HuH-7 (cell line): Measurements from ENCODE around the gene KLHL22.
A peak's percentile ranks its signal among the peaks of the same experiment; 100 is the strongest.
"Not testable (repeated sequence)": the region's sequence is repeated elsewhere in the genome, so short reads cannot be mapped to it uniquely, and the experiment has no call there.

Source experiments
- DNase-seq: peaks from one replicate; pipeline ENCODE4 v3.0.0; 2011; ENCODE audit warnings: low spot score

The KLHL22 gene

DNA sequence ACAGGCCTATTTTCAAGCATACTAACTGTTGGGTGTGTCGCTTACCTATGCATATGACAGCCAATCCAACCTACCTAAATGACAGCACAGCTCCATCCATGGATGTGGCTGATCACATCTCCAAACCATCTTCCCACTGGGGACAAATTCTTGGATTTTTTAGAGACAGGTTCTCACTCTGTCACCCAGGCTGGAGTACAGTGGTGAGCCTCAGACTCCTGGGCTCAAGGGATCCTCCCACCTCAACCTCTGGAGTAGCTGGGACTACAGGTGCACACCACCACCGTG, 76.0 kb downstream of the KLHL22 start:
- DNase-seq: no peak

DNA sequence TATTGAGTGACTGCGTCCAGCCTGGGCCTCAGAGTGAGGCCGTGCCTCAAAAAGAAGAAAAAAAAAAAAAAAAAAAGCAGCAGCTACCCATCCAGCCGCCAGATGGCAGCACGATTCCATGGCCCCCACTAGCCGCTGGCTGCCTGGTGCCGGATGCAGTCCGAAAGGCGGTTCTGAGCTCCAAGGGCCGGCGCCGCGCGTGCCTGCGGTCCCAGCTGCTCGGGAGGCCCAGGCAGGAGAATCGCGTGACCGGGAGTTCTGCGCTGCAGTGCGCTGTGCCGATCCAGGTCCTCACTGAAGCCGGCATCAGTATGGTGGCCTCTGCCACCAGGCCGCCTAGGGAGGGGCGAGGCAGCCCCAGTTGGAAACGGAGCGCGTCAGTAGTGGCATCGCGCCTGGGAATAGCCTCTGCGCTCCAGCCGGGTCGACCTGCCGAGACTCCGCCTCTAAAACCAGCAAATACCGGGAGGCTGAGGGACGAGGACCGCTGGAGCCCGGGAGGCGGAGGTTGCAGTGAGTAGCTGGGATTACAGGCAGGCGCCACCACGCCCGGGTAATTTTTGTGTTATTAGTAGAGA, 77.3 kb downstream of the KLHL22 start:
- peak; percentile 89 for DNase-seq

DNA sequence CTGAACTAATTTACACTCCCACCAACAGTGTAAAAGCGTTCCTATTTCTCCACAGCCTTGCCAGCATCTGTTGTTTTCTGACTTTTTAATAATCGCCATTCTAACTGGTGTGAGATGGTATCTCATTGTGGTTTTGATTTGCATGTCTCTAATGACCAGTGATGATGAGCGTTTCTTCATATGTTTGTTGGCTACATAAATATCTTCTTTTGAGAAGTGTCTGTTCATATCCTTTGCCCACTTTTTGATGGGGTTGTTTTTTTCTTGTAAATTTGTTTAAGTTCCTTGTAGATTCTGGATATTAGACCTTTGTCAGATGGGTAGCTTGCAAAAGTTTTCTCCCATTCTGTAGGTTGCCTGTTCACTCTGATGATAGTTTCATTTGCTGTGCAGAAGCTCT, 79.9 kb downstream of the KLHL22 start:
- not testable (repeated sequence) for DNase-seq

DNA sequence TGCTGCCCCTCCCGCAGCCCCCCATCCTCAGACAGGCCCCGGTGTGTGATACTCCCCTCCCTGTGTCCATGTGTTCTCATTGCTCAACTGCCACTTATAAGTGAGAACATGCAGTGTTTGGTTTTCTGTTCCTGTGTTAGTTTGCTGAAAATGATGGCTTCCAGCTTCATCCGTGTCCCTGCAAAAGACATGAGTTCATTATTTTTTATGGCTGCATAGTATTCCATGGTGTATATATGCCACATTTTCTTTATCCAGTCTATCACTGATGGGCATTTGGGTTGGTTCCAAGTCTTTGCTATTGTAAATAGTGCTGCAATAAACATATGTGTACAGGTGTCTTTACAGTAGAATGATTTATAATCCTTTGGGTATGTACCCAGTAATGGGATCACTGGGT, 80.4 kb downstream of the KLHL22 start:
- DNase-seq: not testable (repeated sequence)

DNA sequence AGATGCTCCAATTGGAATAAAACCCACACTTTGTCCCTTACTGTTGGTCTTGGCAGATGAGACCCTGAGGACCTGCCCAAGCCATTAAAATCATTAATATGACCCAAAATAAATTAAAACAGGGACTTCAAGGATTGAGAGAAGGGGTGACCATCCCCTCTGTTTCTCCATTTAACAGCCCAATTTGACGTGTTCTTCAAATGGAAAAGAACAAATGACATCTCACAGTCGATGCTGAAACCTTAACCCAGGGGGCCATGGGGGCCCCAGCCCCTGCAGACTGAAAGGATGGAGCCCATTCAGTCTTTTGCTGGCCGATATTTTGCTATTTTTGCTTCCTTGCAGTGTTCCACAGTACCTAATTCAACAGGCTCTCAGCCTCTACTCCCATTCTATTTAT, 81.1 kb downstream of the KLHL22 start:
- DNase-seq: no peak

DNA sequence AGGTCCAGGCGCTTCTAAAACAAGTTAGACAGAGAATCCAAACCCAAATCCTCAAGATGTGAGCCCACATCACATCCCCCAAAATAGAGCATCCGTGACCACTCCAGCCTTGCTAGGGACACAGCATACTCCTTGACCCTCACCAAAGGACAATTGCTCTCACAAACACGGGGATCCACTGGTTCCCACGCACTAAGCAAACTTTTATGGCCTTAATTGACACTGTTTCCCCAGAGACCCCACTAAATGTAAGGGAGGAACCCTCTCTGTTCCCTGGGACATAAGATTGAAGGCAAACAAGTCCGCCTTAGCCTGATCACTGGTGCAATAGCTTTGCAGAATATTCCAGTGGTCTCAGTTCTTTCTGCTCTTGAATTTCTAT, 81.5 kb downstream of the KLHL22 start:
- DNase-seq: no peak

DNA sequence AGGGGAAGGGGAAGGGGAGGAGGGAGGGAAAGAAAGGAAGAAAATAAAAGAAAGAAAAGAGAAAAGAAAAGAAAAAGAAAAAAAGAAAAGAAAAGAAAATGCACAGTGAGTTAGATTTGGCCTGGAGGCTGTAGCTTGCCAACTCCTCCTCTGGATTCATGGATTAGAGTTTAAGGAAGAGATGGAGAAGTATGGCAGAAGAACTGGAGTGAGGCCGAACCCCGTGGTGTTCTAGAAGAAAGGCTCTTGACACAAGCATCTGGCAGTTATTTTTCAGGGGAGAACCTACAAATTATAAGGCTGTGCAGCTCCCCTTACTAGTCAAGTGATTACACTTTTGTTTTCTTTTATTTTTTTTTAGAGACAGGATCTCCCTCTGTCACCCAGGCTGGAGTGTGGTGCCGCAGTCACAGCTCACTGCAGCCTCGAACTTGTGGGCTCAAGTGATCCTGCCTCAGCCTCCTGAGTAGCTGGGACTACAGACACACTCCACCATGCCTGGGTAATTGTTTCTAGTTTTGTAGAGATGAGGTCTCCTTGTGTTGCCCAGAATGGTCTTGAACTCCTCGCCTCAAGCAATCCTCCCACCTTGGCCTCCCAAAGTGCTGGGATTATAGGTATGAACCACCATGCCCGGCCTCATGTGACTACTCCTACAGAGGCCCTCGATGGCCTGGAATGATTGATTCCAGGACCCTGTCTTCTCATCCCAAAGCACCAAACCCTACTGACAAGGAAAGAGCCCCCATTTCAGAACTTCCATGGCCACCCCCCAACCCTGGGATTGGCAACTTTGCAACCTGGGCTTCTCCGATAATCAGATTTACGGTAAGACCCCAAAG, 82.2 kb downstream of the KLHL22 start:
- no peak for DNase-seq

DNA sequence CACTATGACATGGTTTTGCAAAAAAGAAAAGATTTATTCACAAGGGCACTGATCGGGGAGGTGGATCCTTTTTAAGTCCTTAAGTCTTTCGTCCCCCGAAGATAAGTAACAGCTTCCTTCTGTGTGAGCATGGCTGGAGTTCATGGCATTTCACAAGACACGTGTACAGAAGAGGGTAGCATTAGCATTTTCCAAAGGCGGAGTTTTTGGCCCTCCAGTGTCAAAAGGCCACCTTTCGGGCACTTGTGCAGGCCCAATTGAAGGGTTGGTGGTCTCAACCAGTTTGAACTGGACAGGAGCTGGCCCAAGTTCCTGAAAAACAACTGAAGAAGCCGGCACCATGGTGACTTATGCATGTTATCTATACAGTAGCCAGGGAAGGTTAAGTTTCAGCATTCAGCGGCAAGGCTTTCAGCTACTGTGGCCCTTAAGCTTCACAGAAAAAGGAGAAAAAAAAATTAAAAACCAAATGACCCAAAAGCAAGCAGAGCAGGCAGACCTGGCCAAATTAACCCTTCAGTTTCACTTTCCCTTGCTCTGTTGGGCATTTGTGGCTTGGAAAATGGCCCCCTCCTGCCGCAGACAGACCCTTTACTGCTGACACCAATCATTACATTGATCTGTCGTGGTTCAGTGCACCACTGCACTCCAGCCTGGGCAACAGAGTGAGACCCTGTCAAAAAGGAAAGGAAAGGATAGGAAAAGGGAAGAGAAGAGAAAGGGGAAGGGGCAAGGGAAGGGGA, 83.0 kb downstream of the KLHL22 start:
- no peak for DNase-seq

DNA sequence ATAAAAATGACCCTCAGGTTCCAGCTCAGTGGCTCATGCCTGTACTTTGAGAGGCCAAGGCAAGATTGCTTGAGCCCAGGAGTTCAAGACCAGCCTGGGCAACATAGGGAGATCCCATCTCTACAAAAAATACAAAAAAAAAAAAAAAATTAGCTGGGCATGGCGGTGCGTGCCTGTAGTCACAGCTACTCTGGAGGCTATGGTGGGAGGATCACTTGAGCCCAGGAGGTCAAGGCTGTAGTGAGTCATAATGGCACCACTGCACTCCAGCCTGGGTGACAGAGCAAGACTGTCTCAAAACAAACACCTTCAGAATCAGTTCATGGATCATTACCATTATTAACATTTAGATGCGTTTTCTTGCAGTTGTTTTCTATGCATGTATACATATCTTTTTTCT, 86.2 kb downstream of the KLHL22 start:
- not testable (repeated sequence) for DNase-seq

DNA sequence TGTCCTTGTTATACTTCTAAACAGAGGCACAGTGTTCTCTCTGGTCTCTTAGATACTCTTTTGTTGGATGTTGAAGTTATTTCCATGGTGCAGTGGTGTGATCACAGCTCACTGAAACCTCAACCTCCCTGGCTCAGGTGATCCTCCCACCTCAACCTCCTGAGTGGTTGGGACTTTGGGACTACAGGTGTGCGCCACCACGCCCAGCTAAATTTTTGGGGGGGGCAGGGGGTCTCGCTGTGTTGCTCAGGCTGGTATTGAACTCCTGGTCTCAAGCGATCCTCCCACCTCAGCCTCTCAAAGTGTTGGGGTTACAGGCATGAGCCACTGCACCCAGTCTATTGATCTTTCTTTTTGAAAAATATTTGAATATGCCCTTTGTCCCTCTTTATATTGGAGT, 86.7 kb downstream of the KLHL22 start:
- DNase-seq: no peak

DNA sequence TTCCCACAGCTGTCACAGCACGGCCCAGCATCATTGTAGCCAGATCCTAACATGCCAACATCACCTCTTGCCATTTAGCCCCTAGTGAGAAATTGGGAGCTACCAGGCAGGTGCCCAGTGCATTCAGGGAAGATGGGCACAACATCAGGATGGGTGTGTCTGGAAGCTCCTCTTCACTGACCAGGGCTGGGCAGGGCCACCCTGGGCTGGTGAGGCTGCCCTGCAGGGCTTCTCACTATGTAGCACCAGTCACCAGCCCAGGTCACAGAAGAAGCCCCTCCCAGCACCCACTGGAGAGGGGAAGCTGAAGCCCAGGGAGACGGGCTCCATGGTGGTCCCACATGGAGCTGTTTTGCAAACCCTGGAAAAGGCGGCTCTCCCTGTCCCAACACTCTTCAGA, 87.8 kb downstream of the KLHL22 start:
- DNase-seq: no peak

DNA sequence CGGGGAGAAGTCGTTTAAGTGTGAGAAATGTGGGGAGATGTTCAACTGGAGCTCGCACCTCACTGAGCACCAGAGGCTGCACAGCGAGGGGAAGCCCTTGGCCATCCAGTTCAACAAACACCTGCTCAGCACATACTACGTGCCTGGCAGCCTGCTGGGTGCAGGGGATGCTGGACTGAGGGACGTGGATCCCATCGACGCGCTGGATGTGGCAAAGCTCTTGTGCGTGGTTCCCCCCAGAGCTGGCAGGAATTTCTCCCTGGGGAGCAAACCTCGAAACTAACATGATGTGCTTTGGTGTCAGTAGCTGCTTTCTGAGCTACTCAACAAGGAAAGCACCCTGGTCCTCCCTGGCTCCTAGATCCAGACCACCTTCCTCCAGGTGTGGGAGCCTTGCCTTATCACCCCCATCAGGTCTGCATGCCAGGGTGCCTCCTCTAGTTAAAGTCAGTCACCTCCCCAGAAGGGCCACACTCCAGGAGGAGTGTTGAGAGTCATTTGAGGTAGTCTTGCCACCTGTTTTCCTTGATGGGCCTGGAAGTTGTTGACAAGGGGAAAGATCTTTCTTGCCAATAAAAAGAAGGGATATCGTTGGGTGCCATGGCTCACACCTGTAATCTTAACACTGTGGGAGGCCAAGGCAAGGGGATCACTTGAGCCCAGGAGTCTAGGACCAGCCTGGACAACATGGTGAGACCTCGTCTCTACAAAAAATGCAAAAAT, 88.7 kb downstream of the KLHL22 start:
- no peak for DNase-seq

DNA sequence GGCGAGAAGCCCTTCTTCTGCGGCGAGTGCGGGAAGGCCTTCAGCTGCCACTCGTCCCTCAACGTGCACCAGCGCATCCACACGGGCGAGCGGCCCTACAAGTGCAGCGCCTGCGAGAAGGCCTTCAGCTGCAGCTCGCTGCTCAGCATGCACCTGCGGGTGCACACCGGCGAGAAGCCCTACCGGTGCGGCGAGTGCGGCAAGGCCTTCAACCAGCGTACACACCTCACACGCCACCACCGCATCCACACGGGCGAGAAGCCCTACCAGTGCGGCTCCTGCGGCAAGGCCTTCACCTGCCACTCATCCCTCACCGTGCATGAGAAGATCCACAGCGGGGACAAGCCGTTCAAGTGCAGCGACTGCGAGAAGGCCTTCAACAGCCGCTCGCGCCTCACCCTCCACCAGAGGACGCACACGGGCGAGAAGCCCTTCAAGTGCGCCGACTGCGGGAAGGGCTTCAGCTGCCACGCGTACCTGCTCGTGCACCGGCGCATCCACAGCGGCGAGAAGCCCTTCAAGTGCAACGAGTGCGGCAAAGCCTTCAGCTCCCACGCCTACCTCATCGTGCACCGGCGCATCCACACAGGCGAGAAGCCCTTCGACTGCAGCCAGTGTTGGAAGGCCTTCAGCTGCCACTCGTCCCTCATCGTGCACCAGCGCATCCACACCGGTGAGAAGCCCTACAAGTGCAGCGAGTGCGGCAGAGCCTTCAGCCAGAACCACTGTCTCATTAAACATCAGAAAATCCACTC, 89.5 kb downstream of the KLHL22 start:
- no peak for DNase-seq

DNA sequence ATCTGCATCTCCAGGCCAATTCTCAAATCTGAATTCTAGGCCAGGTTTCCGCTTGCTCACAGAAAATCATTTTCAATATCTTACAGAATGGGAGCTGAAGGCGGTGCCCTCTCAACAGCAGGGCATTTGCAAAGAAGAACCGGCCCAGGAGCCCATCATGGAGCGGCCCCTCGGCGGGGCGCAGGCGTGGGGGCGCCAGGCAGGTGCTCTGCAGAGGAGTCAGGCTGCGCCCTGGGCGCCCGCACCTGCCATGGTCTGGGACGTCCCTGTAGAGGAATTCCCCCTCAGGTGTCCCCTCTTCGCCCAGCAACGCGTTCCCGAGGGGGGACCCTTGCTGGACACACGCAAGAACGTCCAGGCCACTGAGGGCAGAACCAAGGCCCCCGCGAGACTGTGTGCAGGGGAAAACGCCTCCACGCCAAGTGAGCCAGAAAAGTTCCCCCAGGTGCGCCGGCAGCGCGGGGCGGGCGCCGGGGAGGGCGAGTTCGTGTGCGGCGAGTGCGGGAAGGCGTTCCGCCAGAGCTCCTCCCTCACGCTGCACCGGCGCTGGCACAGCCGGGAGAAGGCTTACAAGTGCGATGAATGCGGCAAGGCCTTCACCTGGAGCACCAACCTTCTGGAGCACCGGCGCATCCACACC, 90.2 kb downstream of the KLHL22 start:
- DNase-seq: no peak

DNA sequence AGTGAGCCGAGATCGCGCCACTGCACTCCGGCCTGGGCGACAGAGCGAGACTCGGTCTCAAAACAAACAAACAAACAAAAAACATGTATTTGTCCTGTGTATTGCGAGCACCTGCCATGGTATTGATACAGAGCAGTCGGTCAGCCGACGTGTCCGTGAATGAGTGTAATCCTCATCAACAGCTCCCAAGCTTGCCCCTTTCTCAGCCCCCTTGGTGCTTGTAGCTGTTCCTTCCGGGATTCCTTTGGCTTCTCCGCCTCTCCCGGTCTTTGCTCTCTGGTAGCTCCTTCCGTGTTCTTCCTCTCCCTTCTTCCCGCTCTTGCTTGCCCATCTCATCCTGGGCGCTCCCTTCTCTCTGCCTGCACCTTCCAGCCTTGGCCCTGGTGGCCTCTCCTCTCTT, 90.7 kb downstream of the KLHL22 start:
- no peak for DNase-seq

DNA sequence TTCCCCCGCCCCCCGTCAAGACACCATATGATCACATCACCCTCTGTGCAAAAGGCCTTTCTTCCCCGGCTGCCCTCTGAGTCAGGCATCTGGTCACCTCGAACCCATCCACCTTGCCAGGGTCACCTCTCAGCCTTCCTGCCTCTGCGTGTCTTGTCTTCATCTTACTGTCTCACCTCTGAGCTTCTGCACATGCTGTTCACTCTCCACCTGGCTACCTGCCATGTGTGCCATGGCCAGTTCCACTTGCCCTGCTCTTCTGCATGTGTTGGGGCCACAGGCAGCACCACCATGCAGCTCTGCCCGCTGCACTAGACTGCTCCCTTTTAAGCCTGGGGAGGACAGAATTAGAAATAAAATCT, 91.8 kb downstream of the KLHL22 start:
- DNase-seq: no peak

DNA sequence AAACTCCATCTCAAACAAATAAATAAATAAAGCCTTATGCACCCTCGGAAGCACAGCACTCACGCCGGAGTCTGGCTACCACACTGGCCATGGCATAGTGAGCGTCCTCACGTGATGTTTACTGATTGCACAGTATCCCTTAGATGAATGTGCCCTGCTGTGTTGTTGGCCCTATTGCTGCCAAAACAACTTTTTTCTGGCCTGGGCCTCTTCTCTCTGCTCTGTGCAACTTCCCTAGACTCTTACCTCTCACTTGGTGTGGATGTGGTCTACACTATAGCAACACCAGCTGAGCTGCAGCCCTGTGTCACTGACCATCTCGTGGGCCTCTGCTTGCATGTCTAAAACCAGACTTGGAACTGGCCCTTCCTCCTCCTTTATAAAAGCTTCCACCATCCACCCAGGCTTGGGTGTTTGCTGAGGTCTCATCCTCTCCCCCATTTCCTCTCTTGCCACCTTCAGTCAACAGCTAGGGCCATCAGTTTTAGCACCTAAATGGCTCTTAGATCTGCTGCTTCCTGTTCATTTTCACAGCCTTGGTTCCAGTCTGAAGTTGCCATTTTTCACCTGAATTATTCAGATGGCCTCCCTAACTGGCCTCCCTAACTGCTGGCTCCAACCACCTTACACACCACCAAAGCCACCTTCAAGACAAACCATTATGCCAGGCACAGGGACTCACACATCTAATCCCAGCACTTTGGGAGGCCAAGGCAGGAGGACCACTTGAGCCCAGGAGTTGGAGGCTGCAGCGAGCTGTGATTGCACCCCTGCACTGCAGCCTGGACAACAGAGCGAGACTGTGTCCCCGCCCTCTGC, 92.4 kb downstream of the KLHL22 start:
- no peak for DNase-seq

DNA sequence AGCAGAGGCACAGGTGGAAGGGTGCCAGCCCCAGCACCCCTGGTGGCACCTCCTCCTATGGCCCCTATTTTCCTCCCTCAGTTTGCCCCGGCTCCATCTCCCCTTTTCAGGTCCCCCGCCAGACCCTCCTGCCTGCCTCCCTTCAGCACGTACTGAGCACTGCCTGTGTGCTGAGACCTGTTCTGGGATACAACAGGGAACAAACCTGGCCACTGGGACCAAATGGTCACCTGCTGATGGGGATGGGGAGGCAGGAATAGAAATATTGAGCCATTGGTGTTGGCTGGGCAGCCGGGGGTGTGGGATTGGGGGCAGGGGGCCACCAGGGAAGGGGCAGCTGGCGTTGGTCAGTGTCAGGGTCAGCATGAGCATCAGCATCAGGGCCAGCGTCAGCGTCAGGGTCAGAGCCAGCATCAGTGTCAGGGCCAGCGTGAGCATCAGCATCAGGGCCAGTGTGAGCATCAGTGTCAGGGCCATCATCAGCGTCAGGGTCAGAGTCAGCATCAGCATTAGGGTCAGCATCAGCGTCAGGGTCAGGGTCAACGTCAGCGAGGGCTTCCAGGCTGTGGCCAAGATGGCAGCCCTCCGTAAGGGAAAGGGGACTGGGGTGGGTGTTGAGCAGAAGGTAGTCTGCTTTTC, 94.1 kb downstream of the KLHL22 start:
- DNase-seq: no peak

DNA sequence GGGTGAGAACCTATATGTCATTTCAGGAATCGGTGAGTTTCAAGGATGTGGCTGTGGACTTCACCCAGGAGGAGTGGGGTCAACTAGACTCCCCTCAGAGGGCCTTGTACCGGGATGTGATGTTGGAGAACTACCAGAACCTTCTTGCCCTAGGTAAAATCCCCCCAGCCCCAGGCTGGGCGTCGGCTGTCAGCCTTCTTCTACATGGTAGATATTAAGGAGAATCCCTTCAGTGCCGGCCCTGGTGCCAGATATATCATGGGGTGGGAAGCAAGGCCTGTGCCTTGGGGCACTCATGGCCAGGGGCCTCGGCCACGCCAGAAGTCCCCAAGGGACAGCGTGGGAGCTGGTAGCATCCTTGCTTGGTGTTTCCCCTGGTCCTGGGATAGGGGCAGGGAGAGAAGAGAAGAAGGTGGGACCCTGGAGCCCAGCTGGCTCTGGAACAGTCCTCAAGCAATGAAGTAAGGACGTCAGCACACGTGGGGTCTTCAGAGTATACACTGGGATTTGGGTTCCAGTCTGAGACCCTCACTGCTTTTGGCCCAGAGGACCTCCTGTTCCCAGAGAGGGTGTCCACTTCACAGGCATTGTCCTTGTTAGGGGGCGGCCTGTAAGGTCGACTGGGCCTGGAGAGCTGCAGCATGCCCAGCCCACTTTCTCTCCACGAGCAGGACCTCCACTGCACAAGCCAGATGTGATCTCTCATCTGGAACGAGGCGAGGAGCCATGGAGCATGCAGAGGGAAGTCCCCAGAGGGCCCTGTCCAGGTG, 94.8 kb downstream of the KLHL22 start:
- DNase-seq: no peak
